Gastroesophageal sphincter (tissue), 3 donors: ENCODE measurements around the gene CGNL1.

ENCODE experiments used
- POLR2AphosphoS5 ChIP-seq: sonication (generic); formaldehyde crosslinking; IDR thresholded peaks from one replicate; pipeline ENCODE4 v1.6.1; 2017; ENCODE audit warnings: antibody characterized with exemption
- TF ChIP-seq, protein P1 (sequence below), 4 experiments: fragments of 200-600 bp in 2 of 4; fragments of 450-650 bp in 2 of 4; sonication (generic) in 1 of 4; IDR thresholded peaks; one replicate each; pipeline ENCODE4 v1.5.1; 2017 to 2019; ENCODE audit warnings: antibody characterized with exemption in 4 of 4, mild to moderate bottlenecking in 2 of 4, moderate library complexity in 2 of 4

DNA sequence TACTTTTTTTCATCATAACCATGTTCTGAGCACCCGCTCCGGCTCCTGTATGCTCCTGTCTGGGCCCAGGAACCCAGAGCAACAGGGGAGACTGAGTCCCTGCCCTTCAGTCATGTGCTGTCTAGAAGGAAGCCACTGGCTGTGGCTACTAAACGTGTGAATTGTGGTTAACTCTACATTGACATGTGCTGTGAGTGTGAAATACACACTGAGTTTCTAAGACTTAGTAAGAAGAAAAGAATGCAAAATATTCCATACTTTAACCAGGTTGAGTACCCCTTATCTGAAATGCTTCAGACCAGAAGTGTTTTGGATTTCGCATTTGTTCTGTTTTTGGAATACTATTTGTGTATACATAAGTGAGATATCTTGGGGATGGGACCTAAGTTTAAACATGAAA lies 42.8 kb upstream of the CGNL1 start:
- TF ChIP-seq, protein P1, sequence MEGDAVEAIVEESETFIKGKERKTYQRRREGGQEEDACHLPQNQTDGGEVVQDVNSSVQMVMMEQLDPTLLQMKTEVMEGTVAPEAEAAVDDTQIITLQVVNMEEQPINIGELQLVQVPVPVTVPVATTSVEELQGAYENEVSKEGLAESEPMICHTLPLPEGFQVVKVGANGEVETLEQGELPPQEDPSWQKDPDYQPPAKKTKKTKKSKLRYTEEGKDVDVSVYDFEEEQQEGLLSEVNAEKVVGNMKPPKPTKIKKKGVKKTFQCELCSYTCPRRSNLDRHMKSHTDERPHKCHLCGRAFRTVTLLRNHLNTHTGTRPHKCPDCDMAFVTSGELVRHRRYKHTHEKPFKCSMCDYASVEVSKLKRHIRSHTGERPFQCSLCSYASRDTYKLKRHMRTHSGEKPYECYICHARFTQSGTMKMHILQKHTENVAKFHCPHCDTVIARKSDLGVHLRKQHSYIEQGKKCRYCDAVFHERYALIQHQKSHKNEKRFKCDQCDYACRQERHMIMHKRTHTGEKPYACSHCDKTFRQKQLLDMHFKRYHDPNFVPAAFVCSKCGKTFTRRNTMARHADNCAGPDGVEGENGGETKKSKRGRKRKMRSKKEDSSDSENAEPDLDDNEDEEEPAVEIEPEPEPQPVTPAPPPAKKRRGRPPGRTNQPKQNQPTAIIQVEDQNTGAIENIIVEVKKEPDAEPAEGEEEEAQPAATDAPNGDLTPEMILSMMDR (IDR thresholded peaks at IDR 0.05) = no peak
- TF ChIP-seq POLR2AphosphoS5 = no peak
